Epithelial cell of esophagus (primary cell): ENCODE results near the gene ZPLD1.

Source experiments
- DNase-seq: peaks from one replicate; pipeline ENCODE4 v3.0.0; 2010; ENCODE audit warnings: low read depth
- H3K4me3 ChIP-seq: 2 replicates; pipeline ENCODE4 v1.5.1; 2011; ENCODE audit warnings: mild to moderate bottlenecking, low read length, control low read depth
- CTCF ChIP-seq: IDR thresholded peaks from 2 replicates; pipeline ENCODE4 v1.5.1; 2011; ENCODE audit warnings: low read depth, mild to moderate bottlenecking, low read length, control low read depth, inconsistent platforms; ENCODE audit not compliant: insufficient read depth; ENCODE audit errors: missing control alignments

The ZPLD1 gene

GRCh38 chr3:102400142-102400541 is 34.7 kb upstream of the ZPLD1 start:
- DNase-seq, result peak; percentile 6
- TF ChIP-seq CTCF, result no peak
- H3K4me3 ChIP-seq, result no peak overlapping the region

- DNase-seq, result peak; percentile 63
- TF ChIP-seq CTCF, result no peak
- H3K4me3 ChIP-seq, result no peak overlapping the region
These were observed 34.0 kb upstream of the ZPLD1 start for GRCh38 chr3:102400766-102401165.

GRCh38 chr3:102410616-102411015 is 24.2 kb upstream of the ZPLD1 start:
- no peak overlapping the region for H3K4me3 ChIP-seq
- no peak for TF ChIP-seq CTCF
- no peak for DNase-seq

GRCh38 chr3:102415553-102415952 is 19.3 kb upstream of the ZPLD1 start:
- H3K4me3 ChIP-seq, result no peak overlapping the region
- no peak for TF ChIP-seq CTCF
- no peak for DNase-seq

GRCh38 chr3:102419786-102420185 is 15.0 kb upstream of the ZPLD1 start:
- TF ChIP-seq CTCF, result no peak
- no peak for DNase-seq
- H3K4me3 ChIP-seq, result no peak overlapping the region

- no peak for DNase-seq
These were observed 7.0 kb downstream of the ZPLD1 start for GRCh38 chr3:102441832-102442231.

More at GRCh38 chr3:102441832-102442231, 7.0 kb downstream of the ZPLD1 start:
- TF ChIP-seq CTCF, result no peak
- no peak overlapping the region for H3K4me3 ChIP-seq
